ENCODE measurements around the gene HK1. TPM values are rescaled to one million over a fixed set of nuclear protein-coding genes. Genes with fewer than 3 reads are reported as not detected.

Gene HK1
- total and polyA plus RNA-seq, 4 donors = 1.8 to 166 (median 7.4) TPM

DNA sequence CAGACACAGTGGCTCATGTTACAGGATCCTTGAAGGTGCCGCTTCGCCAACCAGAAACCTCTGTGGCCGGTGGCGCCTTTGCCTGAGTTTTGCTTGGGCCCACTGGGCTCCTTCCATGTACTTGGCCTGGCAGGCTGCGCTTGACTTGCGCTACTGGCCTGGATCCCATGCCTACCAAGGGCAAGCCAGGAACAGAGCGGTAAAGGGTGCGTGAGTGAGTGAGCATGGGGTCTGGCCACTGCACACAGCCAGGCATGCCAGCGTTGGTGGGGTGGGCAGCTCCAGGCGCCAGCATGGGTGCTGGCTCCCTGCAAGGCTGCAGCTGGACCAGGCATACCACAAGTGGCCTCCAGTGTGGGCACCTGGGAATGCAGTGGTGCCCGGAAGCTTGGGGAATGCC, 156.6 kb downstream of the HK1 start:
- 97% methylated on average over 11 of the region's 11 CpGs for WGBS
- Histone ChIP-seq H3K36me3 (ENCODE audit: control insufficient read depth in 4 of 4, insufficient read depth in 3 of 4, low read depth in 1 of 4, low read length in 3 of 4) (no peaks in the 10 kb centered on the region), H3K27me3 (ENCODE audit: control insufficient read depth in 4 of 4, insufficient read depth in 4 of 4, low read length in 3 of 4) (no peaks in the 10 kb centered on the region), H3K4me3 (ENCODE audit: low read depth in 1 of 3, low read length in 3 of 3) (no peak overlapping the region), H3K4me1 (ENCODE audit: control insufficient read depth in 4 of 4, insufficient read depth in 4 of 4, low read length in 3 of 4) (peaks cover 0 to 4% (median 0%) of the 10 kb centered on the region in 4 donors), H3K27ac (ENCODE audit: low read depth in 1 of 2, low read length in 2 of 2) (no peak overlapping the region), H3K9me3 (ENCODE audit: control insufficient read depth in 4 of 4, low read length in 3 of 4) (peaks cover 0 to 2% (median 0%) of the 10 kb centered on the region in 4 donors), H3K9ac (ENCODE audit: low read depth in 1 of 2, low read length in 2 of 2) (no peak overlapping the region)
- DNase-seq (ENCODE audit: low spot score) = no peak
- TF ChIP-seq SP1 (IDR thresholded peaks at IDR 0.05) (no peak), RAD21 (IDR thresholded peaks at IDR 0.05) (no peak), RXRA (IDR thresholded peaks at IDR 0.05) (no peak), NR2F2 (IDR thresholded peaks at IDR 0.05) (no peak), HNF4A (conservative IDR thresholded peaks at IDR 0.05) (no peak), GABPA (IDR thresholded peaks at IDR 0.05 in 1 of 2, conservative IDR thresholded peaks at IDR 0.05 in 1 of 2) (no peak), EGR1 (IDR thresholded peaks at IDR 0.05; ENCODE audit: low read depth in 2 of 2) (no peak), JUND (IDR thresholded peaks at IDR 0.05) (no peak), FOXA2 (IDR thresholded peaks at IDR 0.05) (no peak), FOXA1 (IDR thresholded peaks at IDR 0.05) (no peak)
- TF ChIP-seq, protein P1, sequence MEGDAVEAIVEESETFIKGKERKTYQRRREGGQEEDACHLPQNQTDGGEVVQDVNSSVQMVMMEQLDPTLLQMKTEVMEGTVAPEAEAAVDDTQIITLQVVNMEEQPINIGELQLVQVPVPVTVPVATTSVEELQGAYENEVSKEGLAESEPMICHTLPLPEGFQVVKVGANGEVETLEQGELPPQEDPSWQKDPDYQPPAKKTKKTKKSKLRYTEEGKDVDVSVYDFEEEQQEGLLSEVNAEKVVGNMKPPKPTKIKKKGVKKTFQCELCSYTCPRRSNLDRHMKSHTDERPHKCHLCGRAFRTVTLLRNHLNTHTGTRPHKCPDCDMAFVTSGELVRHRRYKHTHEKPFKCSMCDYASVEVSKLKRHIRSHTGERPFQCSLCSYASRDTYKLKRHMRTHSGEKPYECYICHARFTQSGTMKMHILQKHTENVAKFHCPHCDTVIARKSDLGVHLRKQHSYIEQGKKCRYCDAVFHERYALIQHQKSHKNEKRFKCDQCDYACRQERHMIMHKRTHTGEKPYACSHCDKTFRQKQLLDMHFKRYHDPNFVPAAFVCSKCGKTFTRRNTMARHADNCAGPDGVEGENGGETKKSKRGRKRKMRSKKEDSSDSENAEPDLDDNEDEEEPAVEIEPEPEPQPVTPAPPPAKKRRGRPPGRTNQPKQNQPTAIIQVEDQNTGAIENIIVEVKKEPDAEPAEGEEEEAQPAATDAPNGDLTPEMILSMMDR (IDR thresholded peaks at IDR 0.05; ENCODE audit: low read depth, low read length, missing input control) = no peak
- TF ChIP-seq, protein P2, sequence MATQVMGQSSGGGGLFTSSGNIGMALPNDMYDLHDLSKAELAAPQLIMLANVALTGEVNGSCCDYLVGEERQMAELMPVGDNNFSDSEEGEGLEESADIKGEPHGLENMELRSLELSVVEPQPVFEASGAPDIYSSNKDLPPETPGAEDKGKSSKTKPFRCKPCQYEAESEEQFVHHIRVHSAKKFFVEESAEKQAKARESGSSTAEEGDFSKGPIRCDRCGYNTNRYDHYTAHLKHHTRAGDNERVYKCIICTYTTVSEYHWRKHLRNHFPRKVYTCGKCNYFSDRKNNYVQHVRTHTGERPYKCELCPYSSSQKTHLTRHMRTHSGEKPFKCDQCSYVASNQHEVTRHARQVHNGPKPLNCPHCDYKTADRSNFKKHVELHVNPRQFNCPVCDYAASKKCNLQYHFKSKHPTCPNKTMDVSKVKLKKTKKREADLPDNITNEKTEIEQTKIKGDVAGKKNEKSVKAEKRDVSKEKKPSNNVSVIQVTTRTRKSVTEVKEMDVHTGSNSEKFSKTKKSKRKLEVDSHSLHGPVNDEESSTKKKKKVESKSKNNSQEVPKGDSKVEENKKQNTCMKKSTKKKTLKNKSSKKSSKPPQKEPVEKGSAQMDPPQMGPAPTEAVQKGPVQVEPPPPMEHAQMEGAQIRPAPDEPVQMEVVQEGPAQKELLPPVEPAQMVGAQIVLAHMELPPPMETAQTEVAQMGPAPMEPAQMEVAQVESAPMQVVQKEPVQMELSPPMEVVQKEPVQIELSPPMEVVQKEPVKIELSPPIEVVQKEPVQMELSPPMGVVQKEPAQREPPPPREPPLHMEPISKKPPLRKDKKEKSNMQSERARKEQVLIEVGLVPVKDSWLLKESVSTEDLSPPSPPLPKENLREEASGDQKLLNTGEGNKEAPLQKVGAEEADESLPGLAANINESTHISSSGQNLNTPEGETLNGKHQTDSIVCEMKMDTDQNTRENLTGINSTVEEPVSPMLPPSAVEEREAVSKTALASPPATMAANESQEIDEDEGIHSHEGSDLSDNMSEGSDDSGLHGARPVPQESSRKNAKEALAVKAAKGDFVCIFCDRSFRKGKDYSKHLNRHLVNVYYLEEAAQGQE (IDR thresholded peaks at IDR 0.05) = no peak
- TF ChIP-seq, protein P3, sequence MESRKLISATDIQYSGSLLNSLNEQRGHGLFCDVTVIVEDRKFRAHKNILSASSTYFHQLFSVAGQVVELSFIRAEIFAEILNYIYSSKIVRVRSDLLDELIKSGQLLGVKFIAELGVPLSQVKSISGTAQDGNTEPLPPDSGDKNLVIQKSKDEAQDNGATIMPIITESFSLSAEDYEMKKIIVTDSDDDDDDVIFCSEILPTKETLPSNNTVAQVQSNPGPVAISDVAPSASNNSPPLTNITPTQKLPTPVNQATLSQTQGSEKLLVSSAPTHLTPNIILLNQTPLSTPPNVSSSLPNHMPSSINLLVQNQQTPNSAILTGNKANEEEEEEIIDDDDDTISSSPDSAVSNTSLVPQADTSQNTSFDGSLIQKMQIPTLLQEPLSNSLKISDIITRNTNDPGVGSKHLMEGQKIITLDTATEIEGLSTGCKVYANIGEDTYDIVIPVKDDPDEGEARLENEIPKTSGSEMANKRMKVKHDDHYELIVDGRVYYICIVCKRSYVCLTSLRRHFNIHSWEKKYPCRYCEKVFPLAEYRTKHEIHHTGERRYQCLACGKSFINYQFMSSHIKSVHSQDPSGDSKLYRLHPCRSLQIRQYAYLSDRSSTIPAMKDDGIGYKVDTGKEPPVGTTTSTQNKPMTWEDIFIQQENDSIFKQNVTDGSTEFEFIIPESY (IDR thresholded peaks at IDR 0.05) = no peak

DNA sequence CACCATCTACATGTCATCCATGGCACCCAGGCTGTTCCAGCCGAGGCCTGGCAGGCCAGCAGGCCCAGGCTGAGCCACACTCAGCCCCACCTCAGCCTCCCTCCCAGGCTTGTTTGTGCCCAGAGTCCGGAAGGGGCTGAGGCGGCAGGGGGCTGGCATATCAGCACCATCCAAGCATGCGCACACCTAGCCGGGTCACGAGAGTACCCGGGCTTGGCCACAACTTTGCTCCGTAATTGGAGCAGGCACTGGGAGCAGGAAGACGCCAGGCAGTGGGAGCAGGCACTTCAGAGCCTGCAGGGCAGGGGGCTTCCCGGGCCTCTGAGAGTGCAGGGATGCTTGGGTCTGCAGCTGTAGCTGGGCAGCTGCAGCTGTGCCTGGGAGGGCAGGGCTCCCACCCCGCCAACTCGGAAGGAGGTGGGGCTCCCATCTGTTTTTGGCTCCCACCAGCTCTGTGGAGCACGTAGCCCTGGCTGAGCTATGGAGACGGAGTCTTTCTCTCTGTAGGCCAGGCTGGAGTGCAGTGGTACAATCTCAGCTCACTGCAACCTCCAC, 157.7 kb downstream of the HK1 start:
- WGBS = 94% methylated on average over 14 of the region's 14 CpGs
- no peak for DNase-seq (ENCODE audit: low spot score)
- Histone ChIP-seq H3K27me3 (ENCODE audit: control insufficient read depth in 4 of 4, insufficient read depth in 4 of 4, low read length in 3 of 4) (no peaks in the 10 kb centered on the region), H3K36me3 (ENCODE audit: control insufficient read depth in 4 of 4, insufficient read depth in 3 of 4, low read depth in 1 of 4, low read length in 3 of 4) (no peaks in the 10 kb centered on the region), H3K9me3 (ENCODE audit: control insufficient read depth in 4 of 4, low read length in 3 of 4) (peaks cover 0 to 2% (median 0%) of the 10 kb centered on the region in 4 donors), H3K9ac (ENCODE audit: low read depth in 1 of 2, low read length in 2 of 2) (no peak overlapping the region), H3K4me3 (ENCODE audit: low read depth in 1 of 3, low read length in 3 of 3) (no peak overlapping the region), H3K27ac (ENCODE audit: low read depth in 1 of 2, low read length in 2 of 2) (no peak overlapping the region), H3K4me1 (ENCODE audit: control insufficient read depth in 4 of 4, insufficient read depth in 4 of 4, low read length in 3 of 4) (peaks cover 0 to 4% (median 0%) of the 10 kb centered on the region in 4 donors)
- TF ChIP-seq, protein P3 (IDR thresholded peaks at IDR 0.05) = no peak
- TF ChIP-seq EGR1 (IDR thresholded peaks at IDR 0.05; ENCODE audit: low read depth in 2 of 2) (no peak), SP1 (IDR thresholded peaks at IDR 0.05) (no peak), HNF4G (IDR thresholded peaks at IDR 0.05) (no peak), YY1 (IDR thresholded peaks at IDR 0.05) (no peak), HNF4A (conservative IDR thresholded peaks at IDR 0.05) (no peak)
- TF ChIP-seq, protein P4, sequence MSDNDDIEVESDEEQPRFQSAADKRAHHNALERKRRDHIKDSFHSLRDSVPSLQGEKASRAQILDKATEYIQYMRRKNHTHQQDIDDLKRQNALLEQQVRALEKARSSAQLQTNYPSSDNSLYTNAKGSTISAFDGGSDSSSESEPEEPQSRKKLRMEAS (IDR thresholded peaks at IDR 0.05) = no peak
- TF ChIP-seq, protein P1 (IDR thresholded peaks at IDR 0.05; ENCODE audit: low read depth, low read length, missing input control) = no peak

Data from liver (tissue), 9 donors.